ENCODE results near the gene SHD. TPM values are rescaled to one million over a fixed set of nuclear protein-coding genes. Genes with fewer than 3 reads are reported as not detected.

The SHD gene
- total and polyA plus RNA-seq, 2 of the 13 experiments (the other 11 are each of a cell fraction or from before 2014, with no cell fraction given) = 0.11 to 0.20 TPM

DNA sequence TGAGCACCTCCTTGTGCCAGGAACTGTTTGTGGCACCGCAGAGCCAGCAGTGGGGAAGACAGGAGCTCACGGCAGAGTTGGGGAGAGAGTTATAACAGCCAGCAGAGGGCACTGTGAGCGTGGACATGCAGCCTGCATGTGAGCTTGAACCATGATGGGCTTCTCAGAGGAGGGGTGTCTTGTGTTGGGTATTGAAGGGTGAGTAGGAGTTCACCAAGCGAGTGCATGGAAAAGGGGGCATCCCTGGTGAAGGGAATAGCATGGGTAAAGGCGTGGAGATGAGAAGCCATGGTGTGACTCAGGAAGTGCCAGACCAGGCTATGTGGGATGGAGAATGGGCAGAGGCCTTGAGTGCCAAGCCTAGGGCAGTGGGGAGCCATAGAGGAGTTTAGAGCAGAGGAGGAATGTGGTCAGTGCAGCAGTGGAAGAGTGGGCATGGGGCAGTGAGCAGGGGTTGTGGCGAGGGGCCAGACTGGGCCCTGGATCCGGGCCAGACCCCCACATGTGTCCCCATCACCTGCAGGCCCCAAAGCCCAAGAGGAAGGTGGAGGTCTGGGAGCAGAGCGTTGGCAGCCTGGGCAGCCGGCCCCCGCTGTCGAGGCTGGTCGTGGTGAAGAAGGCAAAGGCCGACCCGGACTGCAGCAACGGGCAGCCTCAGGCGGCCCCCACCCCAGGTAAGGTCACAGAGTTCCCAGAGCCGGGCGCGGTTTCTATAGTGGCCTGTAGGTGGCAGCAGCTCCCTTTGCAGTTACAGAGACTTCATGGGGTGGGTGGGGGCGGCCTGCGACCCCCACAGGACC, 11.8 kb upstream of the SHD start (continued):
- TF ChIP-seq, protein P1, sequence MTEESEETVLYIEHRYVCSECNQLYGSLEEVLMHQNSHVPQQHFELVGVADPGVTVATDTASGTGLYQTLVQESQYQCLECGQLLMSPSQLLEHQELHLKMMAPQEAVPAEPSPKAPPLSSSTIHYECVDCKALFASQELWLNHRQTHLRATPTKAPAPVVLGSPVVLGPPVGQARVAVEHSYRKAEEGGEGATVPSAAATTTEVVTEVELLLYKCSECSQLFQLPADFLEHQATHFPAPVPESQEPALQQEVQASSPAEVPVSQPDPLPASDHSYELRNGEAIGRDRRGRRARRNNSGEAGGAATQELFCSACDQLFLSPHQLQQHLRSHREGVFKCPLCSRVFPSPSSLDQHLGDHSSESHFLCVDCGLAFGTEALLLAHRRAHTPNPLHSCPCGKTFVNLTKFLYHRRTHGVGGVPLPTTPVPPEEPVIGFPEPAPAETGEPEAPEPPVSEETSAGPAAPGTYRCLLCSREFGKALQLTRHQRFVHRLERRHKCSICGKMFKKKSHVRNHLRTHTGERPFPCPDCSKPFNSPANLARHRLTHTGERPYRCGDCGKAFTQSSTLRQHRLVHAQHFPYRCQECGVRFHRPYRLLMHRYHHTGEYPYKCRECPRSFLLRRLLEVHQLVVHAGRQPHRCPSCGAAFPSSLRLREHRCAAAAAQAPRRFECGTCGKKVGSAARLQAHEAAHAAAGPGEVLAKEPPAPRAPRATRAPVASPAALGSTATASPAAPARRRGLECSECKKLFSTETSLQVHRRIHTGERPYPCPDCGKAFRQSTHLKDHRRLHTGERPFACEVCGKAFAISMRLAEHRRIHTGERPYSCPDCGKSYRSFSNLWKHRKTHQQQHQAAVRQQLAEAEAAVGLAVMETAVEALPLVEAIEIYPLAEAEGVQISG (CRISPR knock-in tag; IDR thresholded peaks at IDR 0.05) = peak; percentile 78
- TF ChIP-seq, protein P2, sequence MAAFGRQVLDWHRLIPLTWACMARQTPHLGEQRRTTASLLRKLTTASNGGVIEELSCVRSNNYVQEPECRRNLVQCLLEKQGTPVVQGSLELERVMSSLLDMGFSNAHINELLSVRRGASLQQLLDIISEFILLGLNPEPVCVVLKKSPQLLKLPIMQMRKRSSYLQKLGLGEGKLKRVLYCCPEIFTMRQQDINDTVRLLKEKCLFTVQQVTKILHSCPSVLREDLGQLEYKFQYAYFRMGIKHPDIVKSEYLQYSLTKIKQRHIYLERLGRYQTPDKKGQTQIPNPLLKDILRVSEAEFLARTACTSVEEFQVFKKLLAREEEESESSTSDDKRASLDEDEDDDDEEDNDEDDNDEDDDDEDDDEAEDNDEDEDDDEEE (CRISPR knock-in tag; IDR thresholded peaks at IDR 0.05) = 0 out of 2 replicates have a peak, but pooled peaks have one; percentile 26
- TF ChIP-seq XRCC5 (optimal IDR thresholded peaks at IDR 0.05; ENCODE audit: low read length) (peak; percentile 26), CHD4 (IDR thresholded peaks at IDR 0.05; ENCODE audit: borderline replicate concordance, low read length) (peak; percentile 83), U2AF1 (optimal IDR thresholded peaks at IDR 0.05; ENCODE audit: low read depth, low read length) (peak; percentile 45), STAG1 (CRISPR knock-in tag; IDR thresholded peaks at IDR 0.05) (peak; percentile 95), NR2F1 (CRISPR knock-in tag; IDR thresholded peaks at IDR 0.05) (0 out of 4 replicates have a peak, but pooled peaks of 1 of the 2 experiments have one; percentile 13), SMAD3 (CRISPR knock-in tag; IDR thresholded peaks at IDR 0.05) (no peak), GTF2F1 (IDR thresholded peaks at IDR 0.05; ENCODE audit: low read length) (no peak), SMC3 (IDR thresholded peaks at IDR 0.05; ENCODE audit: low read length) (peak; percentile 89), RBFOX2 (IDR thresholded peaks at IDR 0.05; ENCODE audit: low read depth, low read length) (peak; percentile 47; the same call in 1 of the 2 replicates), MAZ (IDR thresholded peaks at IDR 0.05; ENCODE audit: borderline replicate concordance, low read depth, low read length) (peak; percentile 34; the same call in 1 of the 2 replicates), MAZ (CRISPR knock-in tag; IDR thresholded peaks at IDR 0.05; ENCODE audit: low read depth) (no peak), ZNF766 (CRISPR knock-in tag; IDR thresholded peaks at IDR 0.05; ENCODE audit: borderline replicate concordance) (no peak)
- TF ChIP-seq, protein P3, sequence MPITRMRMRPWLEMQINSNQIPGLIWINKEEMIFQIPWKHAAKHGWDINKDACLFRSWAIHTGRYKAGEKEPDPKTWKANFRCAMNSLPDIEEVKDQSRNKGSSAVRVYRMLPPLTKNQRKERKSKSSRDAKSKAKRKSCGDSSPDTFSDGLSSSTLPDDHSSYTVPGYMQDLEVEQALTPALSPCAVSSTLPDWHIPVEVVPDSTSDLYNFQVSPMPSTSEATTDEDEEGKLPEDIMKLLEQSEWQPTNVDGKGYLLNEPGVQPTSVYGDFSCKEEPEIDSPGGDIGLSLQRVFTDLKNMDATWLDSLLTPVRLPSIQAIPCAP (CRISPR knock-in tag; IDR thresholded peaks at IDR 0.05; ENCODE audit: low read depth) = no peak
- TF ChIP-seq, protein P4, sequence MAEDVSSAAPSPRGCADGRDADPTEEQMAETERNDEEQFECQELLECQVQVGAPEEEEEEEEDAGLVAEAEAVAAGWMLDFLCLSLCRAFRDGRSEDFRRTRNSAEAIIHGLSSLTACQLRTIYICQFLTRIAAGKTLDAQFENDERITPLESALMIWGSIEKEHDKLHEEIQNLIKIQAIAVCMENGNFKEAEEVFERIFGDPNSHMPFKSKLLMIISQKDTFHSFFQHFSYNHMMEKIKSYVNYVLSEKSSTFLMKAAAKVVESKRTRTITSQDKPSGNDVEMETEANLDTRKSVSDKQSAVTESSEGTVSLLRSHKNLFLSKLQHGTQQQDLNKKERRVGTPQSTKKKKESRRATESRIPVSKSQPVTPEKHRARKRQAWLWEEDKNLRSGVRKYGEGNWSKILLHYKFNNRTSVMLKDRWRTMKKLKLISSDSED (CRISPR knock-in tag; IDR thresholded peaks at IDR 0.05) = 0 out of 2 replicates have a peak, but pooled peaks have one; percentile 61
- TF ChIP-seq, protein P5, sequence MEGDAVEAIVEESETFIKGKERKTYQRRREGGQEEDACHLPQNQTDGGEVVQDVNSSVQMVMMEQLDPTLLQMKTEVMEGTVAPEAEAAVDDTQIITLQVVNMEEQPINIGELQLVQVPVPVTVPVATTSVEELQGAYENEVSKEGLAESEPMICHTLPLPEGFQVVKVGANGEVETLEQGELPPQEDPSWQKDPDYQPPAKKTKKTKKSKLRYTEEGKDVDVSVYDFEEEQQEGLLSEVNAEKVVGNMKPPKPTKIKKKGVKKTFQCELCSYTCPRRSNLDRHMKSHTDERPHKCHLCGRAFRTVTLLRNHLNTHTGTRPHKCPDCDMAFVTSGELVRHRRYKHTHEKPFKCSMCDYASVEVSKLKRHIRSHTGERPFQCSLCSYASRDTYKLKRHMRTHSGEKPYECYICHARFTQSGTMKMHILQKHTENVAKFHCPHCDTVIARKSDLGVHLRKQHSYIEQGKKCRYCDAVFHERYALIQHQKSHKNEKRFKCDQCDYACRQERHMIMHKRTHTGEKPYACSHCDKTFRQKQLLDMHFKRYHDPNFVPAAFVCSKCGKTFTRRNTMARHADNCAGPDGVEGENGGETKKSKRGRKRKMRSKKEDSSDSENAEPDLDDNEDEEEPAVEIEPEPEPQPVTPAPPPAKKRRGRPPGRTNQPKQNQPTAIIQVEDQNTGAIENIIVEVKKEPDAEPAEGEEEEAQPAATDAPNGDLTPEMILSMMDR (CRISPR knock-in tag; IDR thresholded peaks at IDR 0.05) = peak; percentile 90
- TF ChIP-seq, protein P6, sequence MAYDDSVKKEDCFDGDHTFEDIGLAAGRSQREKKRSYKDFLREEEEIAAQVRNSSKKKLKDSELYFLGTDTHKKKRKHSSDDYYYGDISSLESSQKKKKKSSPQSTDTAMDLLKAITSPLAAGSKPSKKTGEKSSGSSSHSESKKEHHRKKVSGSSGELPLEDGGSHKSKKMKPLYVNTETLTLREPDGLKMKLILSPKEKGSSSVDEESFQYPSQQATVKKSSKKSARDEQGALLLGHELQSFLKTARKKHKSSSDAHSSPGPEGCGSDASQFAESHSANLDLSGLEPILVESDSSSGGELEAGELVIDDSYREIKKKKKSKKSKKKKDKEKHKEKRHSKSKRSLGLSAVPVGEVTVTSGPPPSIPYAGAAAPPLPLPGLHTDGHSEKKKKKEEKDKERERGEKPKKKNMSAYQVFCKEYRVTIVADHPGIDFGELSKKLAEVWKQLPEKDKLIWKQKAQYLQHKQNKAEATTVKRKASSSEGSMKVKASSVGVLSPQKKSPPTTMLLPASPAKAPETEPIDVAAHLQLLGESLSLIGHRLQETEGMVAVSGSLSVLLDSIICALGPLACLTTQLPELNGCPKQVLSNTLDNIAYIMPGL (CRISPR knock-in tag; IDR thresholded peaks at IDR 0.05; ENCODE audit: borderline replicate concordance in 1 of 2, low read depth in 1 of 2) = peak; percentile 22 to 64; a peak in 2 of 4 replicates
